ENCODE results near the gene AP1G2. TPM values are rescaled to one million over a fixed set of nuclear protein-coding genes. Genes with fewer than 3 reads are reported as not detected.
A peak's percentile ranks its signal among the peaks of the same experiment; 100 is the strongest.

Gene AP1G2
- total RNA-seq, 4 donors from 2014 or later, result 71.6 to 128 (median 114) TPM

DNA sequence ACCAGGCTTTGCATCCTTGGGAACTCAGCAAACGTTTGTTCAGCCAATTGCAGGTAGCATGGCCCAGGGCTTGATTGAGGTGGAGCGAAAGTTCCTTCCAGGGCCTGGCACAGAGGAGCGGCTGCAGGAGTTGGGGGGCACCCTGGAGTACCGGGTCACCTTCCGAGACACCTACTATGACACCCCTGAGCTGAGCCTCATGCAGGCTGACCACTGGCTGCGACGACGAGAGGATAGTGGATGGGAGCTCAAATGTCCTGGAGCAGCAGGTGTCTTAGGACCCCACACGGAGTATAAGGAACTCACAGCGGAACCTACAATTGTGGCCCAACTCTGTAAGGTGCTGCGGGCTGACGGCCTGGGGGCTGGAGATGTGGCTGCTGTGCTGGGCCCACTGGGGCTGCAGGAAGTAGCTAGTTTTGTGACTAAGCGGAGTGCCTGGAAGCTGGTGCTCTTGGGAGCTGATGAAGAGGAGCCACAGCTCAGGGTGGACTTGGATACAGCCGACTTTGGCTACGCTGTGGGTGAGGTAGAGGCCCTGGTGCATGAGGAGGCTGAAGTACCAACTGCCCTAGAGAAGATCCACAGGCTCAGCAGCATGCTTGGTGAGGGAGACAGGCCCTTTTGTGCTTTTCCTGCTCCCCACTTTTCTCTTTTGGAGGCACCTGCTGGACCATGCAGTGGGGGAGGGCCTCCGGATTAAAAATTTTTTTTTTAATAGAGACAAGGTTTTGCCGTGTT is 10.7 kb downstream of the AP1G2 start:
- Histone ChIP-seq H3K9me3 (no peaks in the 10 kb centered on the region), H3K4me3 (replicated peaks in 1 of 3) (peak overlapping the region; percentile 65 to 71 (median 70)), H3K36me3 (peaks cover 9 to 21% of the 10 kb centered on the region in 2 donors), H3K4me1 (peaks cover 15 to 19% of the 10 kb centered on the region in 2 donors), H3K27me3 (no peaks in the 10 kb centered on the region), H3K27ac (peak overlapping the region; percentile 93 to 97 (median 97))
- TF ChIP-seq, protein P1, sequence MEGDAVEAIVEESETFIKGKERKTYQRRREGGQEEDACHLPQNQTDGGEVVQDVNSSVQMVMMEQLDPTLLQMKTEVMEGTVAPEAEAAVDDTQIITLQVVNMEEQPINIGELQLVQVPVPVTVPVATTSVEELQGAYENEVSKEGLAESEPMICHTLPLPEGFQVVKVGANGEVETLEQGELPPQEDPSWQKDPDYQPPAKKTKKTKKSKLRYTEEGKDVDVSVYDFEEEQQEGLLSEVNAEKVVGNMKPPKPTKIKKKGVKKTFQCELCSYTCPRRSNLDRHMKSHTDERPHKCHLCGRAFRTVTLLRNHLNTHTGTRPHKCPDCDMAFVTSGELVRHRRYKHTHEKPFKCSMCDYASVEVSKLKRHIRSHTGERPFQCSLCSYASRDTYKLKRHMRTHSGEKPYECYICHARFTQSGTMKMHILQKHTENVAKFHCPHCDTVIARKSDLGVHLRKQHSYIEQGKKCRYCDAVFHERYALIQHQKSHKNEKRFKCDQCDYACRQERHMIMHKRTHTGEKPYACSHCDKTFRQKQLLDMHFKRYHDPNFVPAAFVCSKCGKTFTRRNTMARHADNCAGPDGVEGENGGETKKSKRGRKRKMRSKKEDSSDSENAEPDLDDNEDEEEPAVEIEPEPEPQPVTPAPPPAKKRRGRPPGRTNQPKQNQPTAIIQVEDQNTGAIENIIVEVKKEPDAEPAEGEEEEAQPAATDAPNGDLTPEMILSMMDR (IDR thresholded peaks at IDR 0.05), result no peak
- no peak for TF ChIP-seq POLR2A (IDR thresholded peaks at IDR 0.05)
- WGBS, 2 donors, result 43 to 45% methylated on average over 14 to 17 of the region's 17 CpGs
- DNase-seq, result no peak
- intact Hi-C loops (cut with DNase I), result no loop called here

DNA sequence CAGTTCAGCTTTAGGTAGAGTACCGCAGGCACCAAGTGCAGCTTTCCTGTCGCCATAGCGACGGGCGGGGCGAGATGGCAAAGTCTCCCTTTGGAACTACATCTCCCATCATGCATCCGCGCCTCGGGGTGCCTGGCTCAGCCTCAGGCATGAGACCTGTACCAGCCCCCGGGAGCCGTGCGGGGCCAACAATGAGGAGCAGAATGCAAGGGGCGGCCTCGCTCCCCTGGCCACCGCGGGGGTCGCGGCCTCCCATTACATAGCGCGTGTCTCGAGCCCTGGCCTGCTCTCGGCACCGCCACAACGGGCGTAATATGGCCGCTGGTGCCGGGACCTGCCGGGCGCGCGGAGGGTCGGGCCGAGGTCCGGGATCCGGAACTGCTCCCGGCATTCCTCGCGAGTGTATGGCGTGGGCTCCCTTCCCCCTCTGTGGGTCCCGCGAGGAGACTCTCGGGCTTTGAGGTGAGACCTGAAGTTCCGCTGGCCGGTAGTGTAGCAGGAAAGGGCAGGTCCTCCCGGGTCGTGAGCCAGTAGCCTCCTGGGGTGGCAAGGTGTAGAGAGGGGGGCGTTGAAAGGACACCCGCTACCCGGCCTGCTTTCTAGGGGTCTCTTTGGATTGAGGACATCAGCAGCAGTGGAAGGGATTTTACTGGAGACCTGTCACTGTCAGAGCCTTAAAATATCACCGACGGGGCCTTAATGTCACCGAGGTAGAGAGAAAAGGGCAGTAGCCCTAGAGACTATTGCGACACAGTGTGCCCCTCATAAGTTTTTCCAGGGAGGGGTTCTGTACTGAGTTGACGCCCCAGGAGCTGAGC is 11.5 kb downstream of the AP1G2 start, which contains the start of gene THTPA:
Gene THTPA, plus strand, starts transcription at position 390 of the 818 bp plus-strand sequence. CDS start 487 bp downstream, outside the sequence.
- peak within 1 kb of the TSS; percentile 93 to 97 (median 97) for H3K27ac ChIP-seq
- intact Hi-C loops (cut with DNase I), result no loop called here
- TF ChIP-seq POLR2A (IDR thresholded peaks at IDR 0.05), result peak in 1 of 2 donors; percentile 59
- TF ChIP-seq, protein P1 (IDR thresholded peaks at IDR 0.05), result peak in 1 of 6 experiments; percentile 26
- no peaks in the 10 kb centered on the region for H3K9me3 ChIP-seq
- no peaks in the 10 kb centered on the region for H3K27me3 ChIP-seq
- H3K36me3 ChIP-seq, result peaks cover 6 to 17% of the 10 kb centered on the region in 2 donors
- WGBS, 2 donors, result 1 to 3% methylated on average over 17 to 29 of the region's 54 CpGs
- H3K4me3 ChIP-seq (replicated peaks in 1 of 3), result peak within 1 kb of the TSS; percentile 65 to 71 (median 70)
- DNase-seq, result peak; percentile 92 to 93
- H3K4me1 ChIP-seq, result peaks cover 15 to 19% of the 10 kb centered on the region in 2 donors

- peak overlapping the region; percentile 93 to 97 (median 97) for H3K27ac ChIP-seq
- no peaks in the 10 kb centered on the region for H3K9me3 ChIP-seq
- H3K36me3 ChIP-seq, result peaks cover 6 to 13% of the 10 kb centered on the region in 2 donors
- H3K4me1 ChIP-seq, result peaks cover 20 to 24% of the 10 kb centered on the region in 2 donors
- 3 to 5% methylated on average over 7 to 10 of the region's 14 CpGs for WGBS, 2 donors
- H3K27me3 ChIP-seq, result no peaks in the 10 kb centered on the region
- no peak for DNase-seq
- TF ChIP-seq POLR2A (IDR thresholded peaks at IDR 0.05), result no peak
- TF ChIP-seq, protein P1 (IDR thresholded peaks at IDR 0.05), result no peak
- intact Hi-C loops (cut with DNase I), result no loop called here
- H3K4me3 ChIP-seq (replicated peaks in 1 of 3), result peak overlapping the region; percentile 65 to 71 (median 70)
These were observed 12.1 kb downstream of the AP1G2 start for GRCh38 chr14:23555533-23555881.

- Histone ChIP-seq H3K27me3 (no peaks in the 10 kb centered on the region), H3K36me3 (no peaks in the 10 kb centered on the region), H3K4me3 (replicated peaks in 1 of 3) (peak within 1 kb of the TSS; percentile 23 to 68 (median 56)), H3K27ac (peak within 1 kb of the TSS; percentile 17 to 49 (median 45)), H3K4me1 (peaks cover 14 to 17% of the 10 kb centered on the region in 2 donors), H3K9me3 (no peaks in the 10 kb centered on the region)
- intact Hi-C loops (cut with DNase I), result no loop called here
- TF ChIP-seq, protein P1 (IDR thresholded peaks at IDR 0.05), result no peak
- TF ChIP-seq POLR2A (IDR thresholded peaks at IDR 0.05), result peak in 1 of 2 donors; percentile 49
- DNase-seq, result peak; percentile 75 to 77
- 1% methylated on average over 48 to 49 of the region's 49 CpGs for WGBS, 2 donors
These were observed 16.1 kb downstream of the AP1G2 start, which contains the start of gene ZFHX2 for GRCh38 chr14:23551266-23552028. TSS of gene ZFHX2 (minus strand) at chr14:23551765. CDS start at chr14:23535325, 16,440 bp downstream.

Measured in thyroid gland (tissue), 4 donors.